Measurements from ENCODE around the gene MAPK1.

Gene MAPK1

DNA sequence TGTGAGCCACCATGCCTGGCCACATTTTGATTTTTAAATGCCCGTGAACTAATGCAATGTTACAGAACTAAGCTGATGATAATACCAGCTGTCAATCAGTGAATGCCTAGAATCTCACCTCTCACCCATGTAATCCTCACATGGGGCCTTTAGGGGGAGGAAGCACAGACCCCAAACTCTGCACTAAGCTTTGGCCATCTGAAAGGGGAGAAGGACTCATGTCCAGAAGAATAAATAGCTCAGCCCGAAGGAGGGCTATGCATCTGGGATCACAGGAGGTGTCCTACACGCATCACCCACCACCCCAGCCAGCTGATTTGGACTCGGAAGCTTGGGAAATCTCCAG lies 95.8 kb downstream of the MAPK1 start:
- Histone ChIP-seq H3K36me3 (ENCODE audit: low read length) (no peaks in the 10 kb centered on the region), H3K27ac (ENCODE audit: low read depth, low read length) (no peak overlapping the region), H2AFZ (ENCODE audit: low read depth, low read length, severe bottlenecking) (no peak overlapping the region), H3K79me2 (ENCODE audit: insufficient read depth, low read length) (no peaks in the 10 kb centered on the region), H3K9me3 (ENCODE audit: insufficient read depth, low read length) (no peaks in the 10 kb centered on the region), H3K4me2 (ENCODE audit: low read depth, low read length, poor library complexity, severe bottlenecking) (no peak overlapping the region), H3F3A (ENCODE audit: insufficient read depth) (no peaks in the 10 kb centered on the region), H3K9me2 (replicated peaks; ENCODE audit: insufficient read depth, low read length) (no peaks in the 10 kb centered on the region), H3K9ac (ENCODE audit: low read length) (no peak overlapping the region), H3K4me3 (ENCODE audit: insufficient read depth, low read length, poor library complexity, severe bottlenecking) (no peak overlapping the region), H4K20me1 (ENCODE audit: low read depth, low read length) (no peaks in the 10 kb centered on the region), H3K27me3 (ENCODE audit: low read length) (no peaks in the 10 kb centered on the region)
- TF ChIP-seq, protein P1, sequence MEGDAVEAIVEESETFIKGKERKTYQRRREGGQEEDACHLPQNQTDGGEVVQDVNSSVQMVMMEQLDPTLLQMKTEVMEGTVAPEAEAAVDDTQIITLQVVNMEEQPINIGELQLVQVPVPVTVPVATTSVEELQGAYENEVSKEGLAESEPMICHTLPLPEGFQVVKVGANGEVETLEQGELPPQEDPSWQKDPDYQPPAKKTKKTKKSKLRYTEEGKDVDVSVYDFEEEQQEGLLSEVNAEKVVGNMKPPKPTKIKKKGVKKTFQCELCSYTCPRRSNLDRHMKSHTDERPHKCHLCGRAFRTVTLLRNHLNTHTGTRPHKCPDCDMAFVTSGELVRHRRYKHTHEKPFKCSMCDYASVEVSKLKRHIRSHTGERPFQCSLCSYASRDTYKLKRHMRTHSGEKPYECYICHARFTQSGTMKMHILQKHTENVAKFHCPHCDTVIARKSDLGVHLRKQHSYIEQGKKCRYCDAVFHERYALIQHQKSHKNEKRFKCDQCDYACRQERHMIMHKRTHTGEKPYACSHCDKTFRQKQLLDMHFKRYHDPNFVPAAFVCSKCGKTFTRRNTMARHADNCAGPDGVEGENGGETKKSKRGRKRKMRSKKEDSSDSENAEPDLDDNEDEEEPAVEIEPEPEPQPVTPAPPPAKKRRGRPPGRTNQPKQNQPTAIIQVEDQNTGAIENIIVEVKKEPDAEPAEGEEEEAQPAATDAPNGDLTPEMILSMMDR (IDR thresholded peaks at IDR 0.05; ENCODE audit: insufficient read depth, low read length, poor library complexity, severe bottlenecking), result no peak
- no peak for TF ChIP-seq EZH2phosphoT487 (conservative IDR thresholded peaks at IDR 0.05; ENCODE audit: low read length)

DNA sequence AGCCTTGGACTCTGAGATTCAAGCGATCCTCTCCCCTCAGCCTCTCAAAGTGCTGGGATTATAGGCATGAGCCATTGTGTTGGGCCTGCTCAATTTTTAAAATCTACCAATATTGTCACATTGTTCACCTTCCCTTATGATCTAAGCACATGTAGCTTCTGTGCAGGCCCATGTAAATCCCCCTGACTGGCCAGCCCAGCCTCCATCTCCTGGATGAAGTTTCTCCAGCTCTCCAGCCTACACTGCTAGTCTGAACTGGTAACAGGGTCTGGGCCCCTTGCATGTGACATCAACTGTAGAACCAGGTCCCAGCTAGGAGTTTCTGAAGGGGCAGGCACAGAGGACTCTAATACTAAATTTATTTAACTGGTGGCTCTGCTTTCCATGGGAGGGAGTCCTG lies 99.0 kb downstream of the MAPK1 start:
- Histone ChIP-seq H3K9me2 (replicated peaks; ENCODE audit: insufficient read depth, low read length) (no peaks in the 10 kb centered on the region), H2AFZ (ENCODE audit: low read depth, low read length, severe bottlenecking) (no peak overlapping the region), H3K9ac (ENCODE audit: low read length) (no peak overlapping the region), H3K27ac (ENCODE audit: low read depth, low read length) (no peak overlapping the region), H4K20me1 (ENCODE audit: low read depth, low read length) (no peaks in the 10 kb centered on the region), H3K4me2 (ENCODE audit: low read depth, low read length, poor library complexity, severe bottlenecking) (no peak overlapping the region), H3K4me3 (ENCODE audit: insufficient read depth, low read length, poor library complexity, severe bottlenecking) (no peak overlapping the region), H3K79me2 (ENCODE audit: insufficient read depth, low read length) (no peaks in the 10 kb centered on the region), H3K36me3 (ENCODE audit: low read length) (no peaks in the 10 kb centered on the region), H3K9me3 (ENCODE audit: insufficient read depth, low read length) (no peaks in the 10 kb centered on the region), H3K27me3 (ENCODE audit: low read length) (no peaks in the 10 kb centered on the region), H3F3A (ENCODE audit: insufficient read depth) (no peaks in the 10 kb centered on the region)
- TF ChIP-seq EZH2phosphoT487 (conservative IDR thresholded peaks at IDR 0.05; ENCODE audit: low read length), result no peak
- TF ChIP-seq, protein P1 (IDR thresholded peaks at IDR 0.05; ENCODE audit: insufficient read depth, low read length, poor library complexity, severe bottlenecking), result no peak

DNA sequence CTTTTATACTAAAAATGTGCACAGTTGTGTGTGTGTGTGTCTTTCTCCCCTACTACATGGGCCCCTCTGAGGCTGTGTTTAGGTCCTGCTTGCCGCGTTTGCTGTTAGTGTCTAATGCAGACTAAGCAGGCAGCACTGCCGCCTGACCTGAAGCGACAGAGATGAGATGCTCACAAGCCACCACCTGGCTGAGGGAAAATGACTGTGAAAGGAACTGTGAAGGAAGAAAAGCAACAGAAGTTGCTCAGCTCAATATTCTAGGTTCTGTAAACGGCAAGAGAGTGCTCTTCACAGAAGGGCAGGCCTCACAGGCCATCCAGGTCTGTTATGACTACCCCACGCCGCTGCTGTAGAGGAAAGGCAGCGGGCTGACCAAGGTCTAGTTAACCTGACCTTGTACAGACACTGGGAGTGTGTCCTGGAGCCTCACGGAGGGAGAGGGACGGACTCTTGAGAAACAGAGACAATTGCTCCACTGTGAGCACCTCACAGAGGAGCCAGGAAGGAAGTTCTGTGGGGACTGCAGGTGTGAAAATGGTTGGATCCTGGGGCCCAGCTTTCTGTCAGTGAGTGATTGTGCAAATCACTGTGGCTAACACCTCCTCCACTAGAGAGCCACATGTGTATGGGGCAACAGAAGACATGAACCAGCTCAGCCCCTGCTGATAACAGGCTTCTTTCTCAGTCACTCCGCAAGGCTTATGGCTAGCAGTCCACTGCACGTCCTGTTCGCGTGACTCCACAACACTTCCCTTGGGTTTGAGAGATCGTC lies 100.6 kb downstream of the MAPK1 start:
- H3K4me3 ChIP-seq (ENCODE audit: insufficient read depth, low read length, poor library complexity, severe bottlenecking), result no peak overlapping the region
- no peak overlapping the region for H3K9ac ChIP-seq (ENCODE audit: low read length)
- no peak overlapping the region for H3K27ac ChIP-seq (ENCODE audit: low read depth, low read length)
- H3K4me2 ChIP-seq (ENCODE audit: low read depth, low read length, poor library complexity, severe bottlenecking), result no peak overlapping the region
- no peaks in the 10 kb centered on the region for H3K9me2 ChIP-seq (replicated peaks; ENCODE audit: insufficient read depth, low read length)
- no peaks in the 10 kb centered on the region for H3K79me2 ChIP-seq (ENCODE audit: insufficient read depth, low read length)
- no peaks in the 10 kb centered on the region for H3K27me3 ChIP-seq (ENCODE audit: low read length)
- no peak overlapping the region for H2AFZ ChIP-seq (ENCODE audit: low read depth, low read length, severe bottlenecking)
- no peaks in the 10 kb centered on the region for H4K20me1 ChIP-seq (ENCODE audit: low read depth, low read length)
- no peaks in the 10 kb centered on the region for H3K9me3 ChIP-seq (ENCODE audit: insufficient read depth, low read length)
- no peaks in the 10 kb centered on the region for H3F3A ChIP-seq (ENCODE audit: insufficient read depth)
- H3K36me3 ChIP-seq (ENCODE audit: low read length), result no peaks in the 10 kb centered on the region
- TF ChIP-seq, protein P1 (IDR thresholded peaks at IDR 0.05; ENCODE audit: insufficient read depth, low read length, poor library complexity, severe bottlenecking), result no peak
- no peak for TF ChIP-seq EZH2phosphoT487 (conservative IDR thresholded peaks at IDR 0.05; ENCODE audit: low read length)
